Activated naive CD8-positive, alpha-beta T cell treated with anti-CD3 and anti-CD28 coated beads for 36 hours (primary cell): ENCODE data around the gene INIP. TPM values are rescaled to one million over a fixed set of nuclear protein-coding genes. Genes with fewer than 3 reads are reported as not detected.
"Not testable (repeated sequence)": the region's sequence is repeated elsewhere in the genome, so short reads cannot be mapped to it uniquely, and the experiment has no call there.

Source experiments
- DNase-seq: peaks from one replicate; pipeline ENCODE4 v3.0.0; 2021
- H3K27ac Mint-ChIP-seq: one replicate; pipeline ENCODE4 v1.8.0; 2022; ENCODE audit warnings: mild to moderate bottlenecking, moderate library complexity, mixed read lengths
- H3K27me3 Mint-ChIP-seq: one replicate; pipeline ENCODE4 v1.8.0; 2022; ENCODE audit warnings: mild to moderate bottlenecking, mixed read lengths
- H3K36me3 Mint-ChIP-seq: one replicate; pipeline ENCODE4 v1.8.0; 2021; ENCODE audit warnings: mild to moderate bottlenecking, mixed read lengths
- H3K4me1 Mint-ChIP-seq: one replicate; pipeline ENCODE4 v1.8.0; 2021; ENCODE audit warnings: mixed read lengths
- H3K4me3 Mint-ChIP-seq: one replicate; pipeline ENCODE4 v1.8.0; 2022; ENCODE audit warnings: mild to moderate bottlenecking, moderate library complexity, mixed read lengths
- H3K9me3 Mint-ChIP-seq: one replicate; pipeline ENCODE4 v1.8.0; 2022; ENCODE audit warnings: mixed read lengths
- total RNA-seq, 2 experiments: library from RNA; stranded (reverse); gene quantifications; one replicate each; pipeline ENCODE4 v1.2.3, GENCODE V29; 2021

Gene INIP
- total RNA-seq, 2 experiments from 2014 or later, result 36.8 to 38.6 TPM

DNA sequence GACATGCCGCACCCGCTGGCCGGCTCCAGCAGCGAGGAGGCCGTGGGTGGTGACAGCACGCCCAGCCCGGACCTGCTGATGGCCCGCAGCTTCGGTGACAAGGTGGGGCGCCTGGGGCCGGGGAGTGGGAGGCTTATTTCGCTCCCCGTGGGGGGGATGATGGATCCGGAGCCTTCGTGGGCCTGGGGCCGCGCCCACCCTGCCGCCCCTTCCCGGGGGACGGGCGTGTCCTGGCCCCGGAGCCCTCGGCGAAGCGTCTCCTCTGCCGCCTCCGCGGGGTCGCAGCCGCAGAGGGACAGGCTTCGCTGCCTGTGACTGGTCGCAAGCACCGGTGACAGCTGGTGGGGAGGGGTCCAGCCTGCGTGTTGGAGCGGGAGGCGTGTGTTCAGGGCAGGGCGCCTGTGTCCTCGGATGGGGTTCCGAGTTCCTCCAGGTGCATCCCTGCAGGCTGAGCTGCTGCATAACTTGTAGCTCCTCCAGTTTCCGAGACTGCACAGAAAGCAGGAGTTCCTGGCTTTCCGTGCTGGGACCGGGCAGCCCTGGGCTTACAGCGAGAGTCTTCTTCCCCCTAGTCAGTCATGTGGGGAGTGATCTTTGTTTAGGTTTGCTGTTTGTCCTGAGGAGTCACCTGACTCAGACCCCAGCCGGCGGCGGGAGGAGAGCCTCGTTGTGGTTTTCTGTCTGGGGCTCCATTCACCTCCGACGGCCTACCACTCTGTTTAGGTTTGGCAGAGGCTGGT is 33.3 kb upstream of the INIP start:
- peak overlapping the region; percentile 75 for H3K27ac Mint-ChIP-seq
- no peaks in the 10 kb centered on the region for H3K36me3 Mint-ChIP-seq
- H3K4me3 Mint-ChIP-seq, result peak overlapping the region; percentile 81
- H3K27me3 Mint-ChIP-seq, result no peaks in the 10 kb centered on the region
- peaks cover 78% of the 10 kb centered on the region for H3K4me1 Mint-ChIP-seq
- DNase-seq, result peak; percentile 56
- H3K9me3 Mint-ChIP-seq, result no peaks in the 10 kb centered on the region

DNA sequence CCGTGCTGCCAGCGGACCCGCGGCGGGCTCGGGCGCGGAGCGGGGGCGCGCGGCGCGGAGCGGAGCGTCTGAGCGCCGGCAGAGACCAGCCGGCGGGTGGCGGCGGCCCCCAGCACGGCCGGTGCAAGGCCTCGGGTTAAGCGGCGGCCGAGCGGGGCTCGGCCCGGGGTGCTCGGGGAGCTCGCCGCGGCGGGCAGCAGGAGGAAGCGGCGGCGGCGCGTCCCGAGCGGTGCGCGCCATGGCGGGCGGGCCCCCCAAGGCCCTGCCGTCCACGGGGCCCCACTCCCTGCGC is 32.8 kb upstream of the INIP start:
- H3K36me3 Mint-ChIP-seq, result no peaks in the 10 kb centered on the region
- H3K9me3 Mint-ChIP-seq, result no peaks in the 10 kb centered on the region
- peaks cover 72% of the 10 kb centered on the region for H3K4me1 Mint-ChIP-seq
- no peaks in the 10 kb centered on the region for H3K27me3 Mint-ChIP-seq
- H3K4me3 Mint-ChIP-seq, result peak overlapping the region; percentile 81
- DNase-seq, result no peak
- no peak overlapping the region for H3K27ac Mint-ChIP-seq

DNA sequence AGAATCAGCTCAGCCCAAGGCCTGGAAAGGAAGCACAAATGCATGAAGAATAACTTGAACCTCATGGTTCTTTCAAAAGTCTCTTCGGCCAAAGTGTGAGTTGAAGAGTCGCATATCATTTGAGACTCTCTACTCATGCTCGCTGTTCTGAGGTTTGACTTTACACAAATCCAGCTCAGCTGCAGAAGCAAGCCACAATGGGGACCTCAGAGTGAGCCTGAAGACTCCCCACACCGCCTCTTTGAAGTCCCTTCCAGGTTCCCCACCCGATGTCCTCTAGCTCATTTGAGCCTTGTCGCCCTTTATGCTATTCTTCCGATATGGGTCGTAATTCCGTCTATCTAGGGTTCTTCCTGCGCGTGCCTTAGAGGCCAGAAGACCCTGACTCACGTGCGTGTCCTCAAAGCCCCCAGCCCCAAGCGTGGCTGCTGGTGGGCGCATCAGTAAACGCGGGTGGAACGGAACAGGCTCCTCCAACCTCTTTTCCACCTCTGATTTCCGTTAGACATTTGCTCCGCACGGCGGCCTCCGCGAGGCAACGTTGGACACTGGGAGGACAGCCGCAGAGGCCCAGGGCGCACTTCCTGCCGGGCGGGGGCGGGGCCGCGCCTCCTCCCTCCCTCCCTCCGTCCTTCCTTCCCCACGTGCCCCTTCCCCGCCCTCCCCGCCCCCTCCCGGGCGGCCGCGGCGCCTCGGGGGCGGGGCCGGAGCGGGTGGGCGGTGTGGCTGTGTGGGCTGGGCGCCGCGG is 32.3 kb upstream of the INIP start, which contains the start of gene SNX30:
Gene SNX30 (plus strand): TSS at position 745 of the 748 bp plus-strand sequence. CDS start 242 bp downstream, outside the sequence.
- Mint-ChIP-seq H3K27ac (peak within 1 kb of the TSS; percentile 90), H3K4me1 (peaks cover 67% of the 10 kb centered on the region), H3K9me3 (no peaks in the 10 kb centered on the region), H3K36me3 (no peaks in the 10 kb centered on the region), H3K4me3 (peak within 1 kb of the TSS; percentile 85), H3K27me3 (no peaks in the 10 kb centered on the region)
- DNase-seq, result peak; percentile 82

DNA sequence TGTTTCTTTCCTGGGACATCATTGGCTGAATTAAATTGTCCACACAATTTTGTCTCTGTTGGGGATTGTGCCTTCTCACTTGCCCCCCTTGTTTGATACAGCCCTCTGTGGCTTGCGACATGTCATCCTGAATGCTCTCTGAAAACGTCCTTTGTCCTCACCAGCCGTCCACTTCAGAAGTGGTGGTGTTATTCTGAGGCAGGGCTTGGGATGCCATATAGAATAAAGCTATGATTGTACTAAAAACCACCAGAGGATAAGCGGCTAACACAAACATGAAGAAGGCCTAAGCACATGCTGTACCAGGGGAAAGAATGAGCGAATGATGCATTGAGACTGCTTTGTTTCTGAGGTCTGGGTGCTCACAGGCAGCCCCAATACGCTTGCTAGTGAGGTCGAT is 29.2 kb upstream of the INIP start:
- Mint-ChIP-seq H3K27ac (no peak overlapping the region), H3K4me1 (peaks cover 44% of the 10 kb centered on the region), H3K9me3 (no peaks in the 10 kb centered on the region), H3K27me3 (no peaks in the 10 kb centered on the region), H3K36me3 (no peaks in the 10 kb centered on the region), H3K4me3 (no peak overlapping the region)
- no peak for DNase-seq

DNA sequence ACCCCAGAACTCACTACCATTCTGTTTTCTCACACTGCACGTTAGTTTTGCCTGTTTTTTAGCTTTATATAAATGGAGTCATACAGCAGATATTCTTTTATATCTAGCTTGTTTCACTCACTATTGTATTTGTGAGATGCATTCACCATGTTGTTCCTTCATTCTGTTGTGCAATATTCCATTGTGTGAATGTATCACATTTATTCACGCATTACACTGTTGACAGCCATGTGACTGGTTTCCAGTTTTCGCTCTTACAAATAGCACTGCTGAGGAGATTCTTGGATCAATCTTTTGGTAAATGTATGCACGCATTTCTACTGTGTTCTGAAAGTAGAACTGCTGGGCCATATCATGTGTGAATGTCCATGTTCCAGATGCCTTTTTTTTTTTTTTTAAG is 26.3 kb upstream of the INIP start:
- H3K36me3 Mint-ChIP-seq, result no peaks in the 10 kb centered on the region
- peaks cover 33% of the 10 kb centered on the region for H3K4me1 Mint-ChIP-seq
- no peaks in the 10 kb centered on the region for H3K9me3 Mint-ChIP-seq
- no peak overlapping the region for H3K4me3 Mint-ChIP-seq
- no peak for DNase-seq
- no peaks in the 10 kb centered on the region for H3K27me3 Mint-ChIP-seq
- no peak overlapping the region for H3K27ac Mint-ChIP-seq

DNA sequence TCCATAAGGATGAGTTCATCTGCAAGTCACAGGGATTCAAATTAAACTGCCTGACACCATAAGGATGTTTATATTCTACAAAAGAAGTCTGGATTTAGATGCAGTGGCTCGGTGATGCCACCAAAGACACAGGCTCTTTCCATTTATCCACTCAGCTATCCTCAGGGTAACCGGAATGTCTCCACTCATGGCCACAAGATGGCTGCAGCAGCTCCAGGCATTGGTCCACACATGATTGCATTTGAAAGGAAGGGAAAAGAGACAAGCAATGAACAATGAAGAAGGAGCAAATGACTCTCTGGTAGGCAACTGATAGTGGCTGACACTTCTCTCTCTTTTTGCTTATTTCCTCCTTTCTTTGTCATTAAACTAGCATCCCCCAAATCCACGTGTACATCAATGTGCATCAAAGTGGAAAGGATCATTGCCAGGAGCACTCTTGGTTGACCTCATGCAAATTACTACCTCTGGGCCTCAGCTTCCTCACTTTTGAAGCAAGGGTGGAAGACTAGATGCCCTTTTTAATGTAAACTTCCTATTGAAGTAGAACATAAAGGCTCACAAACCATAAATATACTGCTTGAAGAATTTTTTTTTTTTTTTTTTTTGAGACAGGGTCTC is 25.4 kb upstream of the INIP start:
- Mint-ChIP-seq H3K4me3 (no peak overlapping the region), H3K27me3 (no peaks in the 10 kb centered on the region), H3K27ac (no peak overlapping the region), H3K4me1 (peaks cover 28% of the 10 kb centered on the region), H3K36me3 (no peaks in the 10 kb centered on the region), H3K9me3 (no peaks in the 10 kb centered on the region)
- no peak for DNase-seq

DNA sequence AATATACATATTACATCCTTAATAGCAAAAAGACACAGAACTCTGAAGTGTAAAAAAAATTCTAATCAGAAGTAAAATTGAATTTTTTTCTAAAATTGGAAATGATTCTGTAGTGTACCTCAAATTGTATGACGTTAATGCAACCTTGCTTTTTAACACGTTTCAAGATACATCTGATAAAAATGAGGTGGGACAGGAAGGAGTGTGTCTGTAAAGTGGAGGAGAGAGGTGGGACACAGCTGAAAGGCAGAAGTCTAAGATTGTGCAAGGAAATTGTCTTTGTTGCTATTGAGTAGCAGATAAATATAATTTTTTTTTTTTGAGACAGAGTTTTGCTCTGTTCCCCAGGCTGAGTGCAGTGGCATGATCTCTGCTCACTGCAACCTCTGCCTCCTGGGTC is 17.0 kb upstream of the INIP start:
- H3K27ac Mint-ChIP-seq, result no peak overlapping the region
- H3K27me3 Mint-ChIP-seq, result no peaks in the 10 kb centered on the region
- peaks cover 5% of the 10 kb centered on the region for H3K4me1 Mint-ChIP-seq
- DNase-seq, result no peak
- no peaks in the 10 kb centered on the region for H3K9me3 Mint-ChIP-seq
- no peak overlapping the region for H3K4me3 Mint-ChIP-seq
- H3K36me3 Mint-ChIP-seq, result no peaks in the 10 kb centered on the region

DNA sequence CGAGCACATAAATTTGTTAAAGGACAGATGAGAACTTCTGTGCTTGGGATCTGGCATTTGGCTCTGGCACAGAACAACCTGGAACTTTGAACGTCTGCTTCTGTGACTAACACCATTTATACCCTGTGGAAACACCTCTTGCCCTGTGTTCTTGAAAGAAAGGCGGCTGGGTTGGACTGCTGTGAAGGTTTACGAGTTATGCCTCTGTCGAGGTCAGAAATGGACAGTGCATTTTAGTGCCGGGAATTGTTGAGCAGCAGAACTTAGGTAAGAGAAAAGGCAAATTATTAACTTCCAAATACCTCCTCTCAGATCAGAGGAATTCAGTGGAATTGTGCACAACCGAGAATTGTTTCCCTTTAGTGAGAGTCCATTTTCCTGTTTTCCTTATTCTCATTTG is 14.1 kb upstream of the INIP start:
- no peak overlapping the region for H3K4me3 Mint-ChIP-seq
- no peak overlapping the region for H3K27ac Mint-ChIP-seq
- no peaks in the 10 kb centered on the region for H3K4me1 Mint-ChIP-seq
- no peaks in the 10 kb centered on the region for H3K9me3 Mint-ChIP-seq
- H3K27me3 Mint-ChIP-seq, result no peaks in the 10 kb centered on the region
- H3K36me3 Mint-ChIP-seq, result no peaks in the 10 kb centered on the region
- DNase-seq, result no peak

DNA sequence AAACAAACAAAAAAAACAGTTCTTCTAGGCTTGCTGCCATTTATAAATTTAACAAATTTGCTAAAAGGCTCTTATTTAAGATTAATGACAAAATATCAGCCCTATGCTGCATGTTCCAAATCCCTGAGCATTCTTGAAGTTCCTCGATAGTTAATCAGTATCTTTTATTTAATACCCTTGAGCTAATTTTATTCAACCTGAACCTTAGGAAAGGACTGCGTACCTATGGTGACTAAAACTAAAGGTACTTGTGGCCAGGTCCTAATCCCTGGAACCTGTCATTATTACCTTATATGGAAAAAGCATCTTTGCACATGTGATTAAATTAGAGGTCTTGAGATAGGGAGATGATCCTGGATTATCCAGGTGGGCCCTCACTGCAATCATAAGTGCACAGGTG is 10.5 kb upstream of the INIP start:
- H3K27me3 Mint-ChIP-seq, result no peaks in the 10 kb centered on the region

DNA sequence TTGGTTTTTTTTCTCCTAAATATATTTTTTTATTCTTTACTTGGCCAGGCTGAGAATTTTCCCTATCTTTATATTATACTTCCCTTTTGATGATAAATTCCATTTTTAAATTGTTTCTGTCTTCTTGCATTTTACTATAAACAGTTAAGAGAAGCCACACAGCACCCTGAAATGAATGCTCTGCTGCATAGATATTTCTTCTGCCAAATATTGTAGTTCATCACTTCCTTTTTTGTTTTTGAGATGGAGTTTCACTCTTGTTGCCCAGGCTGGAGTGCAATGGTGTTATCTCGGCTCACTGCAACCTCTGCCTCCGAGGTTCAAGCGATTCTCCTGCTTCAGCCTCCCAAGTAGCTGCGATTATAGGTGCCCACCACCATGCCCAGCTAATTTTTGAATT is 8.5 kb upstream of the INIP start:
- H3K27ac Mint-ChIP-seq, result no peak overlapping the region

More for the DNA sequence above, 10.5 kb upstream of the INIP start:
- Mint-ChIP-seq H3K4me3 (no peak overlapping the region), H3K36me3 (no peaks in the 10 kb centered on the region), H3K4me1 (no peaks in the 10 kb centered on the region), H3K27ac (no peak overlapping the region), H3K9me3 (no peaks in the 10 kb centered on the region)
- no peak for DNase-seq

DNA sequence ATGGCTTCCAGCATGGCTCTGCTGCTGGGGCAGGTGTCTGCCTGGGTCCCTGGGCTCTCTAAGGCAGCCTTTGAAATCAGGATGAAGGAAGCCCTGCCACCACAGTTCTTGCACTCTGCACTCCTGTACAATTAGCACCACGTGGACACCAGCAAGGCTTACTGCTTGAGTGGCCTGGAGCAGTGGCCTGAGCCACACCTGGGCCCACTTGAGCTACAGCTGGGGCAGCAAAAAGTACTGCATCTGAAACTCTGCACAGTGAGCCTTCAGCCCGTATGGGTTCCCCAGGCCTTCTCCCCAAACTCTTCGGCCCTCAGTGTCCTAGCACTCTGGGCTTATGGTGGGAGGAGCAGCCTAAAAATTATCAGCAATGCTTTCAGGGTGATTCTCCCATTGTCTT is 8.0 kb upstream of the INIP start:
- H3K4me3 Mint-ChIP-seq, result no peak overlapping the region
- H3K9me3 Mint-ChIP-seq, result no peaks in the 10 kb centered on the region
- no peaks in the 10 kb centered on the region for H3K36me3 Mint-ChIP-seq
- no peaks in the 10 kb centered on the region for H3K27me3 Mint-ChIP-seq
- H3K27ac Mint-ChIP-seq, result no peak overlapping the region
- no peaks in the 10 kb centered on the region for H3K4me1 Mint-ChIP-seq
- no peak for DNase-seq

More for the DNA sequence above, 8.5 kb upstream of the INIP start:
- Mint-ChIP-seq H3K36me3 (no peaks in the 10 kb centered on the region), H3K4me3 (no peak overlapping the region), H3K4me1 (no peaks in the 10 kb centered on the region), H3K27me3 (no peaks in the 10 kb centered on the region), H3K9me3 (no peaks in the 10 kb centered on the region)
- no peak for DNase-seq

DNA sequence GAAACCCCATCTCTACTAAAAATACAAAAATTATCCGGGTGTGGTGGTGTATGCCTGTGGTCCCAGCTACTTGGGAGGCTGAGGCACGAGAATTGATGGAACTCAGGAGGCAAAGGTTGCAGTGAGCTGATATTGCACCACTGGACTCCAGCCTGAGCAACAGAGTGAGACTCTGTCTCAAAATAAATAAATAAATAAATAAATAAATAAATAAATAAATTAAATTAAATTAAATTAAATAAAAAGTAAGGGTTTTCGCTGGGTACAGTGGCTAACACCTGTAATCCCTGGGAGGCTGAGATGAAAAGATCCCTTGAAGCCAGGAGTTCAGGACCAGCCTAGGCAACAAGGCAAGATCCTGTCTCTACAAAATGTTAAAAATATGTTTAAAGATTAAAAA is 4.8 kb upstream of the INIP start:
- H3K27me3 Mint-ChIP-seq, H3K36me3 Mint-ChIP-seq, H3K9me3 Mint-ChIP-seq, H3K4me1 Mint-ChIP-seq, H3K4me3 Mint-ChIP-seq, DNase-seq, H3K27ac Mint-ChIP-seq: not testable (repeated sequence)

DNA sequence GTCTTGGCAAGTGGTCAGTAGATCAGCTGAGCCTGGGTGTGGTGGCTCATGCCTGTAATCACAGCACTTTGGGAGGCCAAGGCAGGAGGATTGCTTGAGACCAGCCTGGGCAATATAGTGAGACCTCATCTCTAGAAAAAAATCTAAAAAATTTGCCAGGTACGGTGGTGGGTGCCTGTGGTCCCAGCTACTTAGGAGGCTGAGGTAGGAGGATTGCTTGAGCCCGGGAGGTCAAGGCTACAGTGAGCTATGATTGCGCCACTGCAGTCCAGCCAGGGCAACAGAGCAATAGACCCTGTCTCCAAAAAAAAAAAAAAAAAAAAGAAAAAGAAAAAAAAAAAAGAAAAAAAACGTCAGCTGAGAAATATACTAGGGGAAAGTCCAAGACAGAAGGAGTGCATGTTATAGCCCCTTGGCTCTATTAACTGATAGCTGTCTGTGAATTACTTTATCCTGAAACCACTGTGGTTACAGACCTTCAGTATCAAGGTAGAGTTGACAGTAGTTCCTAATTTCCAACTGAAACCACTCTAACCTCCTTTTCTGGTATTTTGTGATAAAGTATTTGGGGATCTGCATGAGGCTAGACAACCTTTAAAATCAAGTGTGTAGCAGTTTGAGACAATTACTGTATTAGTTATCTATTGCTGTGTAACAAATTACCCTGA is 2.3 kb upstream of the INIP start:
- no peaks in the 10 kb centered on the region for H3K27me3 Mint-ChIP-seq
- no peaks in the 10 kb centered on the region for H3K9me3 Mint-ChIP-seq
- H3K4me3 Mint-ChIP-seq, result no peak overlapping the region
- peaks cover 16% of the 10 kb centered on the region for H3K4me1 Mint-ChIP-seq
- H3K27ac Mint-ChIP-seq, result no peak overlapping the region
- no peak for DNase-seq
- H3K36me3 Mint-ChIP-seq, result no peaks in the 10 kb centered on the region

DNA sequence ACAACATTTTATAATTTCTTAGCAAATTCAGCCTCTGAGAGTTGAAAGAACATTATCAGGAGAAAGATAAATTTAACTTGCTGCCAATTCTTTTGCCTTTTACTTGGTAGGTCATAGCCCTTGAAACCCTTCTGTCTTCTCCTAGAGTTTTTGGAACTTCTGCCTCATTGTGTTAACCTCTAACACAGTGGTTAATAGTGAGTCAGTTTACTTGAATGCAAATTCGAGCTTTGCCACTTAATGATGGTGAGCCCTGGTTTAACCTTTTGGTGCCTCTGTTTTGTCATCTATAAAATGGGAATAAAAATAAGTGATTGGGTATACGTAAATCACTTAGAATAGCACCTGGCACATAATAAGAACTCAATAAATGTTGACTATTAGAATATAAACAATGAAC is 1.8 kb upstream of the INIP start:
- H3K9me3 Mint-ChIP-seq, result no peaks in the 10 kb centered on the region

DNA sequence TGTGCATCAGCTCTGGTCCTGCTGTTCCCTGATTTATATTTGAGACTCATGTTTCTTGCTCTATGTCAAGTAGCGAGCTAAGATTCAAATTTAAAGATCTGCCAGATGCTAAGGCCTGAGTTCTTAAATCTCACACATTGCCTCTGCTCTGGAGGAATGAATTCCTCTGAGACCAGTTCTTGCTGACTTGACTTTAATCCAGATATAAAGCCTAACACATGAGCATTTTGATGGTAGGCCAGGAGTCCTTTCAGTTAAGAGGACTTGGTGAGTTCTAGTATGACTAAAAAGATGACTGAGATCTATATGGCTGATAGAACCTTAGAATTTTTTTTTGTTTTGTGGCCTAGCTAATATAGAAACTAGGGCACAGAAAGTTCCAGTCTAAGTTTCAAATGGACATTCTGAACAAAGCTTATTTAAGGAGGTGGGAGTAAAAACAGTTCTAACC is 1.3 kb upstream of the INIP start:
- Mint-ChIP-seq H3K4me3 (no peak overlapping the region), H3K4me1 (peaks cover 18% of the 10 kb centered on the region), H3K27ac (peak overlapping the region; percentile 72), H3K36me3 (peaks cover 2% of the 10 kb centered on the region), H3K9me3 (no peaks in the 10 kb centered on the region), H3K27me3 (no peaks in the 10 kb centered on the region)
- no peak for DNase-seq

More for the DNA sequence above, 1.8 kb upstream of the INIP start:
- no peak for DNase-seq
- no peaks in the 10 kb centered on the region for H3K36me3 Mint-ChIP-seq
- H3K4me1 Mint-ChIP-seq, result peaks cover 16% of the 10 kb centered on the region
- H3K27ac Mint-ChIP-seq, result peak overlapping the region; percentile 72
- no peaks in the 10 kb centered on the region for H3K27me3 Mint-ChIP-seq
- H3K4me3 Mint-ChIP-seq, result no peak overlapping the region
